Upper lobe of left lung (tissue), 6 donors: ENCODE results near the gene HNRNPUL1. TPM values are rescaled to one million over a fixed set of nuclear protein-coding genes. Genes with fewer than 3 reads are reported as not detected.

ENCODE experiments used
- ATAC-seq, 2 donors: fragments of 200-7000 bp; cut with Tn5 transposase; one replicate each; pipeline ENCODE4 v1.9.1; 2022; ENCODE audit warnings: mild to moderate bottlenecking in 2 of 2, moderate library complexity in 2 of 2; ENCODE audit not compliant: low FRiP score in 2 of 2
- DNase-seq, 2 donors: peaks; one replicate each; pipeline ENCODE4 v3.0.0-alpha.2; 2019 to 2020
- H3K27ac ChIP-seq, 4 donors: fragments of 200-600 bp; sonication (generic); one replicate each; pipeline ENCODE4 v1.5.1; 2016 to 2019
- H3K27me3 ChIP-seq, 4 donors: fragments of 200-600 bp; sonication (generic); one replicate each; pipeline ENCODE4 v1.5.1; 2017 to 2019
- H3K36me3 ChIP-seq, 4 donors: fragments of 200-600 bp; sonication (generic); one replicate each; pipeline ENCODE4 v1.5.1; 2016 to 2019
- H3K4me1 ChIP-seq, 4 donors: fragments of 200-600 bp; sonication (generic); one replicate each; pipeline ENCODE4 v1.5.1; 2018 to 2019
- H3K4me3 ChIP-seq, 4 donors: fragments of 200-600 bp; sonication (generic); one replicate each; pipeline ENCODE4 v1.5.1; 2017 to 2019; ENCODE audit warnings: mild to moderate bottlenecking in 2 of 4, moderate library complexity in 1 of 4
- H3K9me3 ChIP-seq, 4 donors: fragments of 200-600 bp; sonication (generic); one replicate each; pipeline ENCODE4 v1.5.1; 2018 to 2019
- CTCF ChIP-seq, 6 experiments: fragments of 450-650 bp in 4 of 6; fragments of 200-600 bp in 2 of 6; sonication (generic) in 2 of 6; IDR thresholded peaks; one replicate each; pipeline ENCODE4 v1.5.1; 2016 to 2019; ENCODE audit warnings: antibody characterized with exemption in 6 of 6
- EP300 ChIP-seq, 4 donors: sonication (generic); formaldehyde crosslinking; IDR thresholded peaks; one replicate each; pipeline ENCODE4 v1.5.1; 2017; ENCODE audit warnings: antibody characterized with exemption in 4 of 4, control low read depth in 2 of 4
- POLR2A ChIP-seq, 4 donors: fragments of 450-650 bp; IDR thresholded peaks; one replicate each; pipeline ENCODE4 v1.5.1; 2016 to 2017; ENCODE audit warnings: antibody characterized with exemption in 4 of 4, mild to moderate bottlenecking in 2 of 4
- POLR2AphosphoS5 ChIP-seq, 2 donors: sonication (generic); formaldehyde crosslinking; IDR thresholded peaks; one replicate each; pipeline ENCODE4 v1.5.1; 2017; ENCODE audit warnings: antibody characterized with exemption in 2 of 2
- WGBS, 2 donors: methylation state at CpG; one replicate each; pipeline ENCODE4 v1.1.5; 2017 to 2018; 5-methylcytosine and 5-hydroxymethylcytosine counted together
- total RNA-seq, 6 donors: library from RNA; depleted of rRNA in 4 of 6; stranded (reverse); fragments of >200 nt in 4 of 6; gene quantifications; one replicate each; pipeline versions ENCODE4 v1.1.0 to v1.2.1, GENCODE V29; 2016 to 2021
- donor health status: DM: no; HTN: no; CAD: no; lungs with moderate emphysema.
- donor health status: DM: no; HTN: yes; CAD: no; lungs with severe emphysema.

Gene HNRNPUL1
- total RNA-seq, 6 donors from 2014 or later = 152 to 351 (median 211) TPM

GRCh38 chr19:41248895-41249294 lies 15.3 kb upstream of the HNRNPUL1 start:
- Histone ChIP-seq H3K9me3 (no peaks in the 10 kb centered on the region), H3K4me3 (no peak overlapping the region), H3K27me3 (no peaks in the 10 kb centered on the region), H3K36me3 (peaks cover 0 to 43% (median 8%) of the 10 kb centered on the region in 4 donors), H3K27ac (no peak overlapping the region), H3K4me1 (no peaks in the 10 kb centered on the region)
- ATAC-seq (no peak), DNase-seq (no peak)
- WGBS, 2 donors = 90 to 96% methylated on average over 4 of the region's 4 CpGs
- no peak for TF ChIP-seq POLR2A (IDR thresholded peaks at IDR 0.05)
- TF ChIP-seq POLR2AphosphoS5 (IDR thresholded peaks at IDR 0.05) = no peak
- no peak for TF ChIP-seq EP300 (IDR thresholded peaks at IDR 0.05)
- TF ChIP-seq CTCF (IDR thresholded peaks at IDR 0.05) = no peak

- Histone ChIP-seq H3K27ac (no peak overlapping the region), H3K27me3 (no peaks in the 10 kb centered on the region), H3K4me1 (no peaks in the 10 kb centered on the region), H3K9me3 (no peaks in the 10 kb centered on the region), H3K4me3 (no peak overlapping the region), H3K36me3 (peaks cover 0 to 38% (median 8%) of the 10 kb centered on the region in 4 donors)
- DNase-seq (no peak), ATAC-seq (no peak)
- TF ChIP-seq EP300 (IDR thresholded peaks at IDR 0.05) (no peak), CTCF (IDR thresholded peaks at IDR 0.05) (no peak), POLR2AphosphoS5 (IDR thresholded peaks at IDR 0.05) (no peak), POLR2A (IDR thresholded peaks at IDR 0.05) (no peak)
- 91 to 92% methylated on average over 9 of the region's 9 CpGs for WGBS, 2 donors
These were observed 14.3 kb upstream of the HNRNPUL1 start for GRCh38 chr19:41249707-41250423.

- DNase-seq (no peak), ATAC-seq (no peak)
- 91 to 93% methylated on average over 3 to 6 of the region's 6 CpGs for WGBS, 2 donors
- no peak overlapping the region for H3K4me3 ChIP-seq
- peaks cover 0 to 47% (median 10%) of the 10 kb centered on the region in 4 donors for H3K36me3 ChIP-seq
- H3K4me1 ChIP-seq = no peaks in the 10 kb centered on the region
- H3K27me3 ChIP-seq = no peaks in the 10 kb centered on the region
- TF ChIP-seq EP300 (IDR thresholded peaks at IDR 0.05) (no peak), CTCF (IDR thresholded peaks at IDR 0.05) (no peak), POLR2A (IDR thresholded peaks at IDR 0.05) (no peak), POLR2AphosphoS5 (IDR thresholded peaks at IDR 0.05) (no peak)
- H3K9me3 ChIP-seq = no peaks in the 10 kb centered on the region
- no peak overlapping the region for H3K27ac ChIP-seq
These were observed 10.5 kb upstream of the HNRNPUL1 start for GRCh38 chr19:41253660-41254059.

GRCh38 chr19:41255171-41255570 lies 9.0 kb upstream of the HNRNPUL1 start:
- no peak for TF ChIP-seq CTCF (IDR thresholded peaks at IDR 0.05)
- no peak for TF ChIP-seq POLR2AphosphoS5 (IDR thresholded peaks at IDR 0.05)
- no peak for TF ChIP-seq POLR2A (IDR thresholded peaks at IDR 0.05)
- TF ChIP-seq EP300 (IDR thresholded peaks at IDR 0.05) = no peak
- no peak overlapping the region for H3K4me3 ChIP-seq
- no peak for ATAC-seq
- DNase-seq = no peak
- peaks cover 0 to 38% (median 12%) of the 10 kb centered on the region in 4 donors for H3K36me3 ChIP-seq
- H3K27me3 ChIP-seq = no peaks in the 10 kb centered on the region
- H3K4me1 ChIP-seq = no peaks in the 10 kb centered on the region
- H3K9me3 ChIP-seq = no peaks in the 10 kb centered on the region
- H3K27ac ChIP-seq = no peak overlapping the region
